Central memory CD4-positive, alpha-beta T cell (primary cell): ENCODE data around the gene PDE3B.
A peak's percentile ranks its signal among the peaks of the same experiment; 100 is the strongest.
"Not testable (repeated sequence)": the region's sequence is repeated elsewhere in the genome, so short reads cannot be mapped to it uniquely, and the experiment has no call there.

Experiments
- DNase-seq: peaks from one replicate; pipeline ENCODE4 v3.0.0; 2022

PDE3B gene

GRCh38 chr11:14750911-14751310, 107.3 kb downstream of the PDE3B start:
- no peak for DNase-seq

DNA sequence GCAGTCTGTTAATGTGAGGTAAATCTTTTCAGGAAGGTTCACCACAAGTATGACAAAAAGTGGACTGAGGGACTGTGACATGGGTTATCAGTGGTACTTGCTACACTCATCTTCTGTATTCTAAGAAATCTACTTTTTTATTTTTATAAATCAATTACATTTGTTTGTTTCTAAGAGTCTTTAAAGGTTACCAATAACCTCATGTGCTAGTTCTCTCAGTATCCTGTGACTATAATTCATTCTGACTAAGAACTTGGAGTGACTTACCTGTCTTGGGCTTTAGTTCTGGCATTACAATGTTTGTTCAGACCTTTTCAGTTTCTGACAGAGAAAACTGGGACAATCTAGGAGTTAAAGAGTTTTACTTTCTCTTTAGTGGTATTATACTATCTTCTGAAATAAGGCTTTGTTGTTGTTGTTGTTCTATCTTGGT, 108.4 kb downstream of the PDE3B start:
- no peak for DNase-seq

- DNase-seq, result no peak
These were observed 111.5 kb downstream of the PDE3B start for GRCh38 chr11:14755140-14755539.

DNA sequence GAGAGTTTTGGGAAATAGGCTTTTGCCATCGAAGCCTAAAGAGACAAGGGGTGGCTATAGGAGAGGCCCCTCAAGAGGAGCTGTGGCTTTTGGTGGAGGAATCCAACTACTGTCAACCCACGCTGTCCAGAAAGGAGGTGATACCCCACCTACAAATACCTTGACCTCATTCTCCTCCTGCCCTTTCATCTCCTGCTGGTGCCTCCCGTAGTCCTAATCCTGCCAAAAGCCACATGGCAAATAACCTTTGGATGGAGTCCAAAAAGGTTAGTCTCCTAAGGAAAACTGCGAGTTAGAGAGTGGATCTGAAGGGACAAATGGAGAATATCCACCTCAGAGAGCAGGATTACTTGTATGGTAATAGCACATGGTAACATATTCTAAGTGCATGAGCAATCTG, 112.7 kb downstream of the PDE3B start:
- DNase-seq, result no peak

GRCh38 chr11:14759300-14760012, 115.9 kb downstream of the PDE3B start:
- DNase-seq, result not testable (repeated sequence)

GRCh38 chr11:14764179-14764578, 120.6 kb downstream of the PDE3B start:
- DNase-seq, result no peak

- DNase-seq, result peak; percentile 93
These were observed 121.2 kb downstream of the PDE3B start for GRCh38 chr11:14764579-14765527.

GRCh38 chr11:14766585-14766984, 123.0 kb downstream of the PDE3B start:
- DNase-seq, result no peak

GRCh38 chr11:14768526-14769188, 125.1 kb downstream of the PDE3B start:
- DNase-seq, result peak; percentile 14

GRCh38 chr11:14773755-14774154, 130.2 kb downstream of the PDE3B start:
- DNase-seq, result no peak

DNA sequence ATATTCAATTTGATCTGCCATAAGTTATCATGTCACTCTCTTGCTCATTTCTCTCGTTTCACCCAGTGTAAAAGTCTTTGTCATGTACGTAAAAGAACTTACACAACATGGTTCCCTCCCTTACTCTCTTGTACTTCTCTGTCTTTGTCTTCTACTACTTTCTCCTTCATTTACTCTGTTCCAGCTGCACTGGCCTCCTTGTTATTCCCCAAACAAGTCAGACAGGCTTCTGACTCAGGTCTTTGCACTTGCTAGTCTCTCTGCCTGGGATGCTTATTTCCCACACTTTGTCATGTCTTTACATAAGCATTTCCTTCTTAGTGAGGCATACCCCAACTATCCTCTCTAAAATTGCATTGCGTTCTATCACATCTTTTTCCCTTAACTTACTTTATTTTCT, 131.1 kb downstream of the PDE3B start:
- DNase-seq, result no peak

DNA sequence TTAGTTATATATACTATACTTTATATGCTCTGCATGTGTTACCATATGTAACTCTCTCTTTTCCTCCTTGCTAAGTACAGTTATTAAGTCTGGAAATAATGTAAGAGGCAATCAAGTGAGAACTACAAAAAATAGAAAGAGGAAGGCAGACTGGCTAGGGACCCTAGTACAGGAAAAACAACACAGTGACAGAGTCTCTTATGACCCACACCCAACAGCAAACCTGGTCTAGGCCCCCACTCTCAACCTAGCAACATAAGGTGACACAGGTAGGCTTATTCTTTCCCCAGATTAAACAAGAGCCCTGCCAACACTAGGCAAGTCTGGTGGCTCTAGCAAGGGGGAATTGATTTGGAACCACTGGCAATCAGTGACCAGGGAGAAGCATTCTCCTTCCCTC, 132.3 kb downstream of the PDE3B start:
- DNase-seq, result no peak

DNA sequence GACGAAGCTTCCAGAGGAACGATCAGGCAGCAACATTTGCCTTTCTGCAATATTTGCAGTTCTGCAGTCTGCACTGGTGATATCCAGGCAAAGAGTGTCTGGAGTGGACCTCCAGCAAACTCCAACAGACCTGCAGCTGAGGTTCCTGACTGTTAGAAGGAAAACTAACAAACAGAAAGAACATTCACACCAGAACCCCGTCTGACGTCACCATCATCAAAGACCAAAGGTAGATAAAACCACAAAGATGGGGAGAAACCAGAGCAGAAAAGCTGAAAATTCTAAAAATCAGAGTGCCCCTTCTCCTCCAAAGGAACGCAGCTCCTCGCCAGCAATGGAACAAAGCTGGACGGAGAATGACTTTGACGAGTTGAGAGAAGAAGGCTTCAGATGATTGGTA, 134.9 kb downstream of the PDE3B start:
- not testable (repeated sequence) for DNase-seq

DNA sequence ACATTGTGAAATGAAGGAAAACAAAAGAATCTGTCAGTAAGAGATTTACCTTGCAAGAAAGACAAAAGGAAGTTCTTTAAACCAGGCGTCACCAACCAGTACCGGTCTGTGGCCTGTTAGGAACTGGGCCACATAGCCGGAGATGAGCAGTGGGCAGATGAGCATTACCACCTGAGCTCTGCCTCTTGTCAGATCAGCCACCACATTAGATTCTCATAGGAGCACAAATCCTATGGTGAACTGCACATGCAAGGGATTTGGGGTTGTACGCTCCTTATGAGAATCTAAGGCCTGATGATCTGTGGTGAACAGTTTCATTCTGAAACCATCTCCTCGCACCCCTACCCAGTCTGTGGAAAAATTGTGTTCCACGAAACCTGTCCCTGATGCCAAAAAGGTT, 140.2 kb downstream of the PDE3B start:
- DNase-seq, result no peak

DNA sequence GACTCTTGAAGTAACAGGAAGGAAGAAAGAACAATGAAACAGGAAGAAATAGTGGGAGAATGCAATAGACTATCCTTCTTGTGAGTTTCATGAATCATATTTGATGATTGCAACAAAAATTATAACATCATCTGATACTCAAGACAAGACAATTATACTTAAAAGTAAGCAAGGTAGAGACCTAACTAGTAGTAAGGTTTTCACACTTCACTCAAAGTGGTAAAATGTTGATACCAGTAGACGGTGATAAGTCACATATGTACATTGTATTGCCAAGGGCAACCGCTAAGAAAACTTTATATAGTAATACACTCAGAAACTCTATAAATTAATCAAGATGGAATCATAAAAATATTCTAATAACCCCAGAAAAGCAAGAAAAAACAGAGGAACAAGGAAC, 140.6 kb downstream of the PDE3B start:
- DNase-seq, result no peak

DNA sequence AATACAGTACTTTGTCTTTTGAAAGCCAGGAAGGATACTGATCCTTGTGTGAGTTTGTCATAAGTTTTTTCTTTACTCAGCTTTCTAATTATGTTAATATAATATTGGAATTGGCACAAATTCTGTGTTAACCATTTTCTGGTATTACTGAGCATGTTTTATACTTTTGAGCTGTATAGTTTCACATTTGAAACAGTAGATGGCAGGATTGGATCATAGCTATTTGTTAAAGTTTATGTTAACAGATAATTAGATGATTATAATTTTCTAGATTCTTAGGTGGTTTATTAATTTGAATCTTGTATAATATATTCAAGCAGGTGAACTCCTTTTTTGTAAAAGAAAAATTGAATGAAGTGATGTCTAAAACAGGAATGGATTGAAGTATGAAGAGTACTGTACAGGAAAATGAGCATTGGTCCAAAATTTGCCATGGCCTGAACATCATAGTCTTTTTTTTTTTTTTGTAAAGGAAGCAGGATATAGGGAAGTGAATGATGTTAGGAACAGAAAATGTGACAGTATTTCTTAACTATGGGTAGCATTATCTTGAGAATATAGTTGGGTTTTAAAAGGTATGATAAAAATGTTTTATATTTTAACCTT, 146.4 kb downstream of the PDE3B start:
- no peak for DNase-seq

- DNase-seq, result no peak
These were observed 149.9 kb downstream of the PDE3B start for GRCh38 chr11:14793546-14793945.

GRCh38 chr11:14796028-14796427, 152.4 kb downstream of the PDE3B start:
- DNase-seq, result not testable (repeated sequence)

DNA sequence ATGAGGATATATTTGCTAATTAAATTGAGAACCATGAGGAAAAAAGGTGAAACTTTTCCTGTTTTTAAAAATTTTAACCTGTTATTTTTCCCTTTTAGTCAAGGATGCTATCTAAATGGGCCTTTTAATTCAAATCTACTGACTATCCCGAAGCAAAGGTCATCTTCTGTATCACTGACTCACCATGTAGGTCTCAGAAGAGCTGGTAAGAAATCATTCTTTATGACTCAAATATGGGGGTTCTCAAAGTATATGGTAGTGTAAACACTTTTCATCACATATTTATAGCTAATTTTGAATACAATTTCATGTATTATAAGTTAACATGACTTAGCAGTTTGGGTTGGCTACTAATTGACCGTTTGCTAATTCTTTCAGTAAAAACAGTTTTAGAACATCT, 160.2 kb downstream of the PDE3B start:
- DNase-seq, result no peak

DNA sequence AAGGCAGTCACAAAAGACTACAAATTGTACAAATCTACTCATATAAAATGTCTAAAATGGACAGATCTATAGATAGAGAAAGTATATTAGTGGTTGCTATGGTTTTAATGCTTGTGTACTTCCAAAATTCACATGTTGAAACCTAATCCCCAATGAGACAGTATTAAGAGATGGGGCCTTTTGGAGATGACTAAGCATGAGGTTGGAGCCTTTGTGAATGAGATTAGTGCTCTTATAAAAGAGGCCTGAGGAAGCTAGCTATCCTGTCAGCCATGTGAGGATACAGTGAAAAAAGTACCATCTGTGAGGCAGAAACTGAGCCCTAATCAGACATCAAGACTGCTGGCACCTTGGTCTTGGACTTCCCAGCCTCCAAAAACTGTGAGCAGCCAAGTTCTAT, 165.9 kb downstream of the PDE3B start:
- DNase-seq, result no peak

DNA sequence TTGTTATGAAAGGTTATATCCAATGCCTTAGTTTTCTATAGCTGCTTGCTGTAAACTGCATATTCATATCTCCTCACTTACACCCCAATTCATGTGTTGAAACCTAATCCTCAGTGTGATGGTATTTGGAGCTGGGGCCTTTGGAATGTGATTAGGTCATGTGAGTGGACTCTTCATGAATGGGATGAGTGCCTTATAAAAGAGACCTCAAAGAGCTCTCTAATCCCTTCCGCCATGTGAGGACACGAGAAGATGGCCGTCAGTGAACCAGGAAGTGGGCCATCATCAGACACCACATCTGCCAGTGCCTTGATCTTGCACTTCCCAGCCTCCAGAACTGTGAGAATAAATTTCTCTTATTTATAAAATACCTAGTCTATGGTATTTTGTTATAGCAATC, 169.2 kb downstream of the PDE3B start:
- DNase-seq, result no peak

- no peak for DNase-seq
These were observed 169.9 kb downstream of the PDE3B start for GRCh38 chr11:14813516-14813915.

DNA sequence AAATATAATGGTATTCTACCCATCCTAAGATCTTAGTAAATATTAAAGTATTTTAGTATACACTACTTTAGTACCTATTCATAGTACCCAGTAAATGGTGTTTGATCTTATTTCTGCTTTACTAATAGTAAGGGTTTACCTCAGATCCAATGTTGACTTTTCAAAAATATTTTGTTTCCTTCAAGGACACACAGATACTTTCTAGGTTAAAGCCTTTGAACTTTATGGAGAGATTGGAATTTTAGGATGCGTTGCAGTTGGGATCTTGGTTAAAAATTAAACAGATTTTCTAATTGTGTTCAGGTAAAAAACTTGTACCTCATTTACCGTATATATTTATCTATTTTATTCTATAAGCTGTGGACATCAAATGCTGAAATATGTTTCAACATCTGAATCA, 175.2 kb downstream of the PDE3B start:
- no peak for DNase-seq
